Mesenchymal stem cell (in vitro differentiated cells and primary cell): ENCODE data around the gene GART.
"Not testable (repeated sequence)": the region's sequence is repeated elsewhere in the genome, so short reads cannot be mapped to it uniquely, and the experiment has no call there.

Experiments
- DNase-seq: peaks from one replicate; pipeline ENCODE4 v3.0.0-alpha.2; 2013
- H2AFZ ChIP-seq: one replicate; pipeline ENCODE4 v1.6.1; 2013; ENCODE audit warnings: low read depth, mild to moderate bottlenecking, control low read depth, inconsistent platforms, low read length, moderate library complexity
- H2AK5ac ChIP-seq: 2 replicates; pipeline ENCODE4 v1.6.1; 2013; ENCODE audit warnings: low read length, moderate library complexity, mild to moderate bottlenecking, inconsistent platforms; ENCODE audit not compliant: severe bottlenecking
- H2BK120ac ChIP-seq: one replicate; pipeline ENCODE4 v1.6.1; 2013; ENCODE audit warnings: low read depth, mild to moderate bottlenecking, inconsistent platforms, low read length, moderate library complexity
- H2BK12ac ChIP-seq, 2 experiments: one replicate each; pipeline ENCODE4 v1.6.1; 2013; ENCODE audit warnings: inconsistent platforms in 2 of 2, low read length in 2 of 2, mild to moderate bottlenecking in 2 of 2, moderate library complexity in 2 of 2, control low read depth in 1 of 2
- H2BK15ac ChIP-seq: one replicate; pipeline ENCODE4 v1.6.1; 2013; ENCODE audit warnings: mild to moderate bottlenecking, low read depth, inconsistent platforms; ENCODE audit not compliant: poor library complexity, severe bottlenecking
- H2BK5ac ChIP-seq: 2 replicates; pipeline ENCODE4 v1.6.1; 2013; ENCODE audit warnings: low read depth, mild to moderate bottlenecking, low read length, control low read depth, inconsistent platforms; ENCODE audit not compliant: poor library complexity, severe bottlenecking
- H3K14ac ChIP-seq, 2 experiments: one replicate each; pipeline ENCODE4 v1.6.1; 2013; ENCODE audit warnings: inconsistent platforms in 2 of 2, low read length in 2 of 2, control low read depth in 1 of 2, mild to moderate bottlenecking in 1 of 2, moderate library complexity in 1 of 2
- H3K18ac ChIP-seq, 2 experiments: one replicate each; pipeline ENCODE4 v1.6.1; 2013; ENCODE audit warnings: inconsistent platforms in 2 of 2, low read length in 2 of 2, control low read depth in 1 of 2, low read depth in 1 of 2, mild to moderate bottlenecking in 1 of 2
- H3K23ac ChIP-seq, 2 experiments: one replicate each; pipeline ENCODE4 v1.6.1; 2013; ENCODE audit warnings: inconsistent platforms in 2 of 2, low read length in 2 of 2, mild to moderate bottlenecking in 2 of 2, moderate library complexity in 2 of 2, control low read depth in 1 of 2
- H3K27ac ChIP-seq: 2 replicates; pipeline ENCODE4 v1.5.1; 2013; ENCODE audit warnings: mild to moderate bottlenecking, moderate library complexity, low read length, control low read depth, inconsistent platforms; ENCODE audit not compliant: poor library complexity, severe bottlenecking
- H3K27me3 ChIP-seq, 2 experiments: 2 replicates each; pipeline versions ENCODE4 v1.6.1 to v1.7.0; 2013; ENCODE audit warnings: low read length in 2 of 2, mild to moderate bottlenecking in 2 of 2, moderate library complexity in 2 of 2, control low read depth in 1 of 2, inconsistent platforms in 1 of 2; ENCODE audit not compliant: control insufficient read depth in 1 of 2, insufficient read depth in 1 of 2
- H3K36me3 ChIP-seq, 2 experiments: 2 replicates each; pipeline versions ENCODE4 v1.6.1 to v1.7.0; 2013; ENCODE audit warnings: low read length in 2 of 2, control low read depth in 1 of 2, inconsistent platforms in 1 of 2, low read depth in 1 of 2, mild to moderate bottlenecking in 1 of 2; ENCODE audit not compliant: insufficient read depth in 2 of 2, control insufficient read depth in 1 of 2
- H3K4ac ChIP-seq, 2 experiments: one replicate each; pipeline ENCODE4 v1.6.1; 2013; ENCODE audit warnings: inconsistent platforms in 2 of 2, low read length in 2 of 2, mild to moderate bottlenecking in 2 of 2, moderate library complexity in 2 of 2, control low read depth in 1 of 2, low read depth in 1 of 2
- H3K4me1 ChIP-seq: 2 replicates; pipeline ENCODE4 v1.6.1; 2013; ENCODE audit warnings: low read depth, low read length, control low read depth; ENCODE audit not compliant: control insufficient read depth, insufficient read depth
- H3K4me2 ChIP-seq: 2 replicates; pipeline ENCODE4 v1.6.1; 2013; ENCODE audit warnings: low read length, mild to moderate bottlenecking, inconsistent platforms; ENCODE audit not compliant: poor library complexity, severe bottlenecking
- H3K4me3 ChIP-seq, 2 experiments: 2 replicates each; pipeline versions ENCODE4 v1.5.1 to v1.7.0; 2013; ENCODE audit warnings: low read length in 2 of 2, mild to moderate bottlenecking in 2 of 2, control low read depth in 1 of 2, low read depth in 1 of 2; ENCODE audit not compliant: insufficient read depth in 1 of 2
- H3K79me1 ChIP-seq: replicated peaks from 2 replicates; pipeline ENCODE4 v1.6.1; 2013; ENCODE audit warnings: mild to moderate bottlenecking, control low read depth, low read length, inconsistent platforms; ENCODE audit not compliant: poor library complexity, severe bottlenecking
- H3K9ac ChIP-seq: 2 replicates; pipeline ENCODE4 v1.7.0; 2013; ENCODE audit warnings: mild to moderate bottlenecking, low read length, moderate library complexity
- H3K9me3 ChIP-seq: 2 replicates; pipeline ENCODE4 v1.7.0; 2013; ENCODE audit warnings: mild to moderate bottlenecking, low read length; ENCODE audit not compliant: control insufficient read depth
- H4K8ac ChIP-seq: one replicate; pipeline ENCODE4 v1.6.1; 2013; ENCODE audit warnings: inconsistent platforms, mild to moderate bottlenecking, low read length, moderate library complexity
- H4K91ac ChIP-seq: one replicate; pipeline ENCODE4 v1.6.1; 2013; ENCODE audit warnings: mild to moderate bottlenecking, low read length, inconsistent platforms
- WGBS: methylation state at CpG from one replicate; pipeline ENCODE4 v1.1.7; 2013; ENCODE audit warnings: mixed read lengths; 5-methylcytosine and 5-hydroxymethylcytosine counted together

The GART gene

DNA sequence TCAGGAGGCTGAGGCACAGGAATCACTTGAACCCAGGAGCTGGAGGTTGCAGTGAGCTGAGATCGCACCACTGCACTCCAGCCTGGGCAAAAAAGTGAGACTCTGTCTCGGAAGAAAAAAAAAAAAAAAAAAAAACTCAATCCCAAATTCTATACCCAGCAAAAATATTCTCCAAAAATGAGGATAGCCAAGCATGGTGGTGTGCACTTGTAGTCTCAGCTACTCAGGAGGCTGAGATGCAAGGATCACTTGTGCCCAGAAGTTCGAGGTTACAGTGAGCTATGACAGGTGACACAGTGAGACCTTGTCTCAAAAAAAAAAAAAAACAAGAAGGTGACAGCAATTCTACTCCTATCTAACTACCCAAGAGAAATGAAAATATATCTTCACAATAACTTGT lies 68.6 kb downstream of the GART start:
- H2BK15ac ChIP-seq: no peak overlapping the region
- H2BK12ac ChIP-seq: no peak overlapping the region
- no peak overlapping the region for H2AFZ ChIP-seq
- no peak overlapping the region for H3K4ac ChIP-seq
- no peak overlapping the region for H3K4me3 ChIP-seq
- no peak overlapping the region for H3K27ac ChIP-seq
- H3K14ac ChIP-seq: no peak overlapping the region
- no peak overlapping the region for H2AK5ac ChIP-seq
- H2BK120ac ChIP-seq: no peak overlapping the region
- H2BK5ac ChIP-seq: no peak overlapping the region
- H3K23ac ChIP-seq: no peak overlapping the region
- no peaks in the 10 kb centered on the region for H3K27me3 ChIP-seq
- no peak overlapping the region for H3K9ac ChIP-seq
- no peaks in the 10 kb centered on the region for H3K9me3 ChIP-seq
- H3K36me3 ChIP-seq: no peaks in the 10 kb centered on the region
- H3K18ac ChIP-seq: no peak overlapping the region
- H4K8ac ChIP-seq: no peak overlapping the region
- peaks cover 26% of the 10 kb centered on the region for H3K79me1 ChIP-seq
- no peak overlapping the region for H3K4me2 ChIP-seq
- H4K91ac ChIP-seq: no peak overlapping the region
- no peak for DNase-seq
- H3K4me1 ChIP-seq: peaks cover 1% of the 10 kb centered on the region
- 97% methylated on average over 2 of the region's 3 CpGs for WGBS

DNA sequence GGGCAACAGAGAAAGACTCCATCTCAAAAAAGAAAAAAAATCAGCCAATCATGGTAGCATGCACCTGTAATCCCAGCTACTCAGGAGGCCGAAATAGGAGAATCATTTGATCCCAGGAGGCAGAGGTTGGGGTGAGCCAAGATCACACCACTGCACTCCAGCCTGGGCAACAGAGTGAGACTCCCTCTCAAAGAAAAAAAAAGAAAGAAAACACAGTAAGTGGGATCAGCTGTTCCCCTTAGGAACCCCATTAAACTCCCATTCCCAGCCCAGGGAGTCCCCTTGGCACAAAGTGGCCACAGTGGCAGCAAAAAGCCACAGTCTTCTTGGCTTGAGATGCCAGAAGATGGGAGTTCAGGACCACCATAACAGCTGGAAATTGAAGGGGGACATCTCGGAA lies 71.2 kb downstream of the GART start:
- no peak overlapping the region for H3K4me2 ChIP-seq
- no peak overlapping the region for H3K23ac ChIP-seq
- no peak overlapping the region for H2AK5ac ChIP-seq
- H3K14ac ChIP-seq: no peak overlapping the region
- H3K4me3 ChIP-seq: no peak overlapping the region
- H3K4me1 ChIP-seq: no peaks in the 10 kb centered on the region
- no peaks in the 10 kb centered on the region for H3K27me3 ChIP-seq
- H3K18ac ChIP-seq: no peak overlapping the region
- H2BK5ac ChIP-seq: no peak overlapping the region
- no peaks in the 10 kb centered on the region for H3K9me3 ChIP-seq
- H2AFZ ChIP-seq: no peak overlapping the region
- WGBS: 88% methylated on average over 2 of the region's 2 CpGs
- H4K8ac ChIP-seq: no peak overlapping the region
- DNase-seq: no peak
- H3K79me1 ChIP-seq: peaks cover 25% of the 10 kb centered on the region
- H3K4ac ChIP-seq: no peak overlapping the region
- H2BK12ac ChIP-seq: no peak overlapping the region
- H4K91ac ChIP-seq: no peak overlapping the region
- peaks cover 0 to 10% of the 10 kb centered on the region in 2 experiments for H3K36me3 ChIP-seq
- no peak overlapping the region for H3K27ac ChIP-seq
- no peak overlapping the region for H3K9ac ChIP-seq
- H2BK15ac ChIP-seq: no peak overlapping the region
- H2BK120ac ChIP-seq: no peak overlapping the region

DNA sequence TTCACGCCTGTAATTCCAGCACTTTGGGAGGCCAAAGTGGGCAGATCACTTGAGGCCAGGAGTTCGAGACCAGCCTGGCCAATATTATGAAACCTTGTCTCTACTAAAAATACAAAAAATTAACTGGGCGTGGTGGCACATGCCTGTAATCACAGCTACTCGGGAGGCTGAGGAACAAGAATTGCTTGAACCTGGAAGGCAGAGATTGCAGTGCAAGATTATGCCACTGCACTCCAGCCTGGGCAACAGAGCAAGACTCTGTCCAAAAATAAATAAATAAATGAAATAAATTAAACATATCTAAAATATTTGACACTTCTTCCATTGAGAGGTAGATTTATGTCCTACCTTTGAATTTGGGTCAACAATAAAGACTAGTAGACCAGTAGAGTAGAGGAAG lies 72.7 kb downstream of the GART start:
- H2BK120ac ChIP-seq, H3K9me3 ChIP-seq, H3K18ac ChIP-seq, H3K4me2 ChIP-seq, DNase-seq, H3K27ac ChIP-seq, H4K91ac ChIP-seq, H3K4me1 ChIP-seq, H3K23ac ChIP-seq, H3K4me3 ChIP-seq, H2AFZ ChIP-seq, H3K4ac ChIP-seq, H2AK5ac ChIP-seq, H4K8ac ChIP-seq, H3K27me3 ChIP-seq, H2BK5ac ChIP-seq, H3K9ac ChIP-seq, H2BK12ac ChIP-seq, H2BK15ac ChIP-seq, H3K14ac ChIP-seq: not testable (repeated sequence)
- Histone ChIP-seq H3K36me3 (peaks cover 3 to 17% of the 10 kb centered on the region in 2 experiments), H3K79me1 (peaks cover 20% of the 10 kb centered on the region)
- WGBS: 92% methylated on average over 4 of the region's 4 CpGs

DNA sequence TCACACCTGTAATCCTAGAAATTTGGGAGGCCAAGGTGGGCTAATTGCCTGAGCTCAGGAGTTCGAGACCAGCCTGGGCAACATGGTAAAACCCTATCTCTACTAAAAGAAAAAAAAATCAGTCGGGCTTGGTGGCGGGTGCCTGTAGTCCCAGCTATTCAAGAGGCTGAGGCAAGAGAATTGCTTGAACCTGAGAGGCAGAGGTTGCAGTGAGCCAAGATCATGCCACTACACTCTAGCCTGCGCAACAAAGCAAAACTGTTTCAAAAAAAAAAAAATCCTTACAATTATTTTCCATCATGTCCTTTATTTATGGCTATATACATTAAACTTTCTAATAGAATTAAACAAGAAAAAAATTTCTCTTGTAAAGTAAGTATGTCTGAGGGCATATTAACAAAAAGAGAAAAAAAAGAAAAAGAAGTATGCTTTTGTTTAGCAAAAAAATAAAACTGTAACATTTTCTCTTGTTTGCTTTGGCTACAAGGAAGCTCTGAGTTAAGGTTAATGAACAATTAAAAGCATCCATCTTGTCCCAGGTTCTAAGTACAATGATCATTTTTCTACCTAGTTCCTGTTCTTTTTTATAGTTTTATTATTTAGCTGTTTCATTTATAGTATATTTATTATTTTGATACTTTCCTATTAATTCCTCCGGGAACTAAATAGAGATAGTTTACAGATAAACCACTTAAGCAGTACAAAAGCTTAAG lies 80.2 kb downstream of the GART start:
- Histone ChIP-seq H2BK12ac (no peak overlapping the region), H2BK15ac (no peak overlapping the region)

More for the DNA sequence above, 80.2 kb downstream of the GART start:
- no peak for DNase-seq
- no peak overlapping the region for H3K4ac ChIP-seq
- no peak overlapping the region for H3K27ac ChIP-seq
- H3K9ac ChIP-seq: no peak overlapping the region
- no peak overlapping the region for H2BK120ac ChIP-seq
- no peaks in the 10 kb centered on the region for H3K27me3 ChIP-seq
- H3K4me3 ChIP-seq: no peak overlapping the region
- H3K23ac ChIP-seq: no peak overlapping the region
- no peak overlapping the region for H3K18ac ChIP-seq
- no peak overlapping the region for H4K8ac ChIP-seq
- H3K4me1 ChIP-seq: no peaks in the 10 kb centered on the region
- no peak overlapping the region for H4K91ac ChIP-seq
- 100% methylated on average over 3 of the region's 5 CpGs for WGBS
- no peak overlapping the region for H3K4me2 ChIP-seq
- H2BK5ac ChIP-seq: no peak overlapping the region
- peaks cover 8 to 55% of the 10 kb centered on the region in 2 experiments for H3K36me3 ChIP-seq
- no peak overlapping the region for H3K14ac ChIP-seq
- no peak overlapping the region for H2AFZ ChIP-seq
- no peaks in the 10 kb centered on the region for H3K9me3 ChIP-seq
- no peak overlapping the region for H2AK5ac ChIP-seq
- peaks cover 3% of the 10 kb centered on the region for H3K79me1 ChIP-seq
